Caco-2 (cell line): ENCODE measurements around the gene USP17L29. TPM values are rescaled to one million over a fixed set of nuclear protein-coding genes. Genes with fewer than 3 reads are reported as not detected.
A peak's percentile ranks its signal among the peaks of the same experiment; 100 is the strongest.
"Not testable (repeated sequence)": the region's sequence is repeated elsewhere in the genome, so short reads cannot be mapped to it uniquely, and the experiment has no call there.

Source experiments
- BruUV-seq: library from RNA; stranded (reverse); fragments of 400-500 nt; replicated peaks from 2 replicates; lab custom pipeline; 2021; lab: Mats Ljungman, UMichigan
- CTCF ChIA-PET: fragments of 300-600 bp; sonication (Branson Sonifier 250); formaldehyde crosslinking; loops from one replicate; lab custom pipeline; 2022; ENCODE audit warnings: antibody characterized with exemption; lab: Charles Lee
- POLR2A ChIA-PET: fragments of 300-600 bp; sonication (Branson Sonifier 250); formaldehyde crosslinking; loops from one replicate; lab custom pipeline; 2022; ENCODE audit warnings: antibody characterized with exemption; lab: Charles Lee
- DNase-seq, 2 experiments: peaks; one replicate each; pipeline versions ENCODE4 v3.0.0 to v3.0.0-alpha.2; 2020 to 2022
- H3K27me3 ChIP-seq: replicated peaks from 2 replicates; pipeline ENCODE4 v1.6.0; 2011; ENCODE audit warnings: low read length; ENCODE audit not compliant: control insufficient read depth, insufficient read depth
- H3K36me3 ChIP-seq: 2 replicates; pipeline ENCODE4 v1.5.1; 2011; ENCODE audit warnings: low read length; ENCODE audit not compliant: control insufficient read depth, insufficient read depth
- H3K4me1 ChIP-seq: fragments of 250-450 bp; sonication (Bioruptor Pico); 2 replicates; pipeline ENCODE4 v1.5.1; 2020; ENCODE audit warnings: mild to moderate bottlenecking
- H3K4me3 ChIP-seq: 2 replicates; pipeline ENCODE4 v1.5.1; 2011; ENCODE audit warnings: low read depth, mild to moderate bottlenecking, control low read depth, low read length
- H3K9me3 ChIP-seq: fragments of 250-450 bp; sonication (Bioruptor Pico); 2 replicates; pipeline ENCODE4 v1.5.1; 2020; ENCODE audit warnings: mild to moderate bottlenecking, moderate library complexity
- H3K27ac Mint-ChIP-seq: one replicate; pipeline ENCODE4 v1.8.0; 2022; ENCODE audit warnings: mixed read lengths; ENCODE audit not compliant: unreplicated experiment
- H3K27me3 Mint-ChIP-seq: one replicate; pipeline ENCODE4 v1.8.0; 2022; ENCODE audit warnings: mixed read lengths; ENCODE audit not compliant: insufficient read depth, unreplicated experiment
- H3K36me3 Mint-ChIP-seq: one replicate; pipeline ENCODE4 v1.8.0; 2022; ENCODE audit warnings: mild to moderate bottlenecking, mixed read lengths; ENCODE audit not compliant: insufficient read depth, unreplicated experiment
- H3K4me1 Mint-ChIP-seq: one replicate; pipeline ENCODE4 v1.8.0; 2022; ENCODE audit warnings: low read depth, mixed read lengths; ENCODE audit not compliant: unreplicated experiment
- H3K4me3 Mint-ChIP-seq: one replicate; pipeline ENCODE4 v1.8.0; 2022; ENCODE audit warnings: mild to moderate bottlenecking, moderate library complexity, mixed read lengths; ENCODE audit not compliant: unreplicated experiment
- H3K9me3 Mint-ChIP-seq: one replicate; pipeline ENCODE4 v1.8.0; 2022; ENCODE audit warnings: mixed read lengths; ENCODE audit not compliant: unreplicated experiment
- CTCF ChIP-seq, 2 experiments: fragments of 200-600 bp in 1 of 2; IDR thresholded peaks; 1 replicate in 1 of 2; 2 replicates in 1 of 2; pipeline versions ENCODE4 v1.5.1 to v1.8.0; 2011 to 2022; ENCODE audit warnings: antibody characterized with exemption in 1 of 2, control low read depth in 1 of 2, inconsistent platforms in 1 of 2, low read depth in 1 of 2, low read length in 1 of 2, mild to moderate bottlenecking in 1 of 2, moderate library complexity in 1 of 2; ENCODE audit not compliant: insufficient read depth in 1 of 2, severe bottlenecking in 1 of 2, unreplicated experiment in 1 of 2
- intact Hi-C: fragments of 100-400 bp; cut with micrococcal nuclease; formaldehyde crosslinking; loops from one replicate; pipeline ENCODE4 v1.10.0; 2022; ENCODE audit not compliant: unreplicated experiment
- total RNA-seq: library from RNA; stranded (reverse); gene quantifications from 2 replicates; pipeline ENCODE4 v1.2.3, GENCODE V29; 2022

USP17L29 gene
- total RNA-seq, 1 experiment from 2014 or later: not detected

- H3K27me3 Mint-ChIP-seq, H3K4me3 Mint-ChIP-seq, H3K36me3 ChIP-seq, H3K36me3 Mint-ChIP-seq, intact Hi-C loops, H3K9me3 Mint-ChIP-seq, H3K27me3 ChIP-seq, CTCF ChIA-PET, H3K4me3 ChIP-seq, DNase-seq, H3K4me1 Mint-ChIP-seq, H3K4me1 ChIP-seq, BruUV-seq, H3K27ac Mint-ChIP-seq, POLR2A ChIA-PET, H3K9me3 ChIP-seq: not testable (repeated sequence)
Measured at GRCh38 chr4:9348593-9348992, 4.8 kb upstream of the USP17L29 start, which contains the start of gene USP17L28. Gene USP17L28 (plus strand): TSS chr4:9348893. CDS start chr4:9348893, 0 bp downstream.

GRCh38 chr4:9350866-9351265 lies 2.6 kb upstream of the USP17L29 start:
- H3K27me3 Mint-ChIP-seq, POLR2A ChIA-PET, H3K9me3 ChIP-seq, H3K4me1 ChIP-seq, H3K9me3 Mint-ChIP-seq, H3K27me3 ChIP-seq, H3K27ac Mint-ChIP-seq, intact Hi-C loops, H3K4me3 ChIP-seq, H3K4me1 Mint-ChIP-seq, DNase-seq, BruUV-seq, CTCF ChIA-PET, H3K4me3 Mint-ChIP-seq, H3K36me3 ChIP-seq, H3K36me3 Mint-ChIP-seq: not testable (repeated sequence)

GRCh38 chr4:9362829-9363228 lies 9.4 kb downstream of the USP17L29 start, which contains the start of gene USP17L30:
Gene USP17L30 (plus strand): TSS chr4:9363129. CDS start chr4:9363129, 0 bp downstream.
- H3K4me1 Mint-ChIP-seq, H3K27me3 ChIP-seq, intact Hi-C loops, BruUV-seq, H3K36me3 ChIP-seq, H3K27me3 Mint-ChIP-seq, CTCF ChIA-PET, H3K4me3 Mint-ChIP-seq, H3K9me3 Mint-ChIP-seq, H3K4me1 ChIP-seq, H3K27ac Mint-ChIP-seq, H3K9me3 ChIP-seq, H3K36me3 Mint-ChIP-seq, POLR2A ChIA-PET, H3K4me3 ChIP-seq, DNase-seq: not testable (repeated sequence)

- H3K27me3 Mint-ChIP-seq, H3K4me1 ChIP-seq, H3K27me3 ChIP-seq, H3K4me3 Mint-ChIP-seq, H3K27ac Mint-ChIP-seq, H3K4me3 ChIP-seq, H3K9me3 ChIP-seq, H3K9me3 Mint-ChIP-seq, intact Hi-C loops, CTCF ChIA-PET, H3K36me3 ChIP-seq, H3K36me3 Mint-ChIP-seq, DNase-seq, BruUV-seq, H3K4me1 Mint-ChIP-seq: not testable (repeated sequence)
- POLR2A ChIA-PET: interaction anchor here (0.6 kb wide), 1 partner anchor 141 kb away, joined by 3 read pairs; no protein-coding TSS in a partner anchor
Measured at GRCh38 chr4:9379881-9380280, 26.4 kb downstream of the USP17L29 start.

- H3K36me3 Mint-ChIP-seq, POLR2A ChIA-PET, H3K4me1 ChIP-seq, intact Hi-C loops, CTCF ChIA-PET, H3K27ac Mint-ChIP-seq, H3K9me3 Mint-ChIP-seq, BruUV-seq, H3K9me3 ChIP-seq, H3K36me3 ChIP-seq, H3K27me3 ChIP-seq, H3K4me3 Mint-ChIP-seq, H3K4me1 Mint-ChIP-seq, H3K27me3 Mint-ChIP-seq: not testable (repeated sequence)
- peak; percentile 3 to 70 for TF ChIP-seq CTCF (IDR thresholded peaks at IDR 0.05; ENCODE audit: insufficient read depth in 1 of 2, low read depth in 1 of 2, low read length in 1 of 2, severe bottlenecking in 1 of 2, unreplicated experiment in 1 of 2)
- H3K4me3 ChIP-seq: peak overlapping the region; percentile 36
- peak; percentile 65 to 72 for DNase-seq
Measured at GRCh38 chr4:9381012-9381534, 27.6 kb downstream of the USP17L29 start.
